Stimulated activated CD8-positive, alpha-beta memory T cell treated with anti-CD3 and anti-CD28 coated beads, Interleukin-4, amount 100 ng/mL, for 48 hours (primary cell): ENCODE data around the gene CHURC1.
"Not testable (repeated sequence)": the region's sequence is repeated elsewhere in the genome, so short reads cannot be mapped to it uniquely, and the experiment has no call there.

Experiments used
- DNase-seq: peaks from one replicate; pipeline ENCODE4 v3.0.0-alpha.2; 2020

CHURC1 gene

DNA sequence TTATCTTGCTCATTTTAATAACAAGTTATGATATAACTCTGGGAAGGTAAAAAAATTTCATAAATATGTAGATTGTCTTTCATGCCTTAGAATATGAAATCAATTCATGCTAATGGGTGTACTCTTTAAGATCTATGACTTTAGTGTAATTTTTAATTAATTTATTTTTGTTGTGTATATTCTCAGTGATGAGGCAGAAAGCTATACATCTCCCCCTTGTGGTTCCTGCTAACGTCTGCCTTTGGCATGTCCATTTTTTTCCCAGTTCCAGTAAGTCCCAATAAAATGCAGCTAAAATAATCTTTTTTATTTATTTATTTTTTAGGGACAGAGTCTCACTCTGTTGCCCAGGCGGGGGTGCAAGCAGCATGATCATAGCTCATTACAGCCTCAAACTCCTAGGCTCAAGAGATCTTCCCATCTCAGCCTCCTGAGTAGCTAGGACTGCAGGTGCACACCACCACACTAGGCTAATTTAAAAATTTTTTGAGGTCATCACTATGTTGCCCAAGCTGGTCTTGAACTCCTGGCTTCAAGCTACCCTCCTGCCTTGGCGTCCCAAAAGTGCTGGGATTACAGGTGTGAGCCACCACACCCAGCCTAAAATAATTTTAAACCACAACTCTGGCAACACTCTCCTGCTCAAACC is 3.3 kb upstream of the CHURC1 start:
- DNase-seq, result no peak

DNA sequence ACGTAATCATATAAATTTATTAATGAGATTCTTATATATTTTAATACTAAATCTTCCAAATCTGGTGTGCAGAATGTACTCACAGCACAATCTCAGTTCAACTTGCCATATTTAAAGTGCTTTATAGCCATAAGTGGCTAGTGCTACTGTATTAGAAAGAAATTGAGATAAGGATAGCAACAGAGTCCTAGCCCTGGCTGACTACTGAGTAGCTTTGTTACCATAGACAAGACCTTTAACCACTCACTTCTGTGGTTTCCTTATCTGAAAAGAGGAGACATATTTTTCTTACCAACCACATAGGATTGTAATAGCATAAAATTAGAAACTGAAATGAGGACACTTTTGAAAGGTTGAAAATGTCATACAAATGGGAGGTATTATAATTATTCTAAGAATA is 2.0 kb upstream of the CHURC1 start:
- no peak for DNase-seq

DNA sequence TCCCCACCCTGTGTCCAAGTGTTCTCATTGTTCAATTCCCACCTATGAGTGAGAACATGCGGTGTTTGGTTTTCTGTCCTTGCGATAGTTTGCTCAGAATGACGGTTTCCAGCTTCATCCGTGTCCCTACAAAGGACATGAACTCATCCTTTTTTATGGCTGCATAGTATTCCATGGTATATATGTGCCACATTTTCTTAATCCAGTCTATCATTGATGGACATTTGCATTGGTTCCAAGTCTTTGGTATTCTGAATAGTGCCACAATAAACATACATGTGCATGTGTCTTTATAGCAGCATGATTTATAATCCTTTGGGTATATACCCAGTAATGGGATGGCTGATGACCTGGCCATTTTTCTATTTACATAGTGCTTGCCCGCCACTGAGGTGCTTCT is 778 bp upstream of the CHURC1 start:
- DNase-seq, result not testable (repeated sequence)

DNA sequence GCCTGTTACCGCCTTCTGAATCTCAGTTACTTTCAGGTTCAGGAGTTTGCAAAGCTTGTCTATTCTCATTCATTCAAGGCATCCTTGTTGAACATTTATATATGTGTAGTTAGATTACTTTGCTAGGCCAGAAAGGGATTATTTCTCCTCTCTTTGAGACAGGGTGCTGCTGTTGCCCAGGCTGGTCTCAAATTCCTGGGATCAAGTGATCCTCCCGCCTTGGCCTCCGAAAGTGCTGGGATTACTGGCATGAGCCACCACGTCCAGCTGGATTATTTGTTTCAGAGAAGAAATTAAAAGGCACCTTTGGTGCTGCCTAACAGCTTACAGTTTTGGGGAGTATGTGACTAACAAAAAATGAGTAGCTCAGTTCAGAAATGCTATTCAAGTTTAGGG is 772 bp downstream of the CHURC1 start:
- DNase-seq, result no peak

GRCh38 chr14:64915797-64916196 is 1.5 kb downstream of the CHURC1 start:
- no peak for DNase-seq

DNA sequence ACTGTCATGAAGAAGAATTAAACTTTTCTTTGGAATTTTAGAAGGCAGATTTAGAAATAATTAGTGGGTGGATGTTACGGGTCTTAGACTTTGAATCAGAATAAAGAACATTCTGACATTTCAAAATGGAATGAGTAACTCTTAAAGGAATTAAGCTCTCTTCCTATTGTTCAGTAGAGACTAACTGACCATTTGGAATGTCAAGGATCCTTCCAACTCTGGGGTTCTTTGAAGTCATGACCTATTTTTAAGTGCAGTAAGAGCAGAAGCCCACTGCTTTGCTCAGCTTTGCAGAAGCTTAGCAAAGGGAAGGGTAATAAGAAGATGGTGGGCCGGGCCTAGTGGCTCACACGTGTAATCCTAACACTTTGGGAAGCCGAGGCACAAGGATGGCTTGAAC is 4.0 kb downstream of the CHURC1 start:
- no peak for DNase-seq

- no peak for DNase-seq
Observed at GRCh38 chr14:64919215-64919614, 5.0 kb downstream of the CHURC1 start.

DNA sequence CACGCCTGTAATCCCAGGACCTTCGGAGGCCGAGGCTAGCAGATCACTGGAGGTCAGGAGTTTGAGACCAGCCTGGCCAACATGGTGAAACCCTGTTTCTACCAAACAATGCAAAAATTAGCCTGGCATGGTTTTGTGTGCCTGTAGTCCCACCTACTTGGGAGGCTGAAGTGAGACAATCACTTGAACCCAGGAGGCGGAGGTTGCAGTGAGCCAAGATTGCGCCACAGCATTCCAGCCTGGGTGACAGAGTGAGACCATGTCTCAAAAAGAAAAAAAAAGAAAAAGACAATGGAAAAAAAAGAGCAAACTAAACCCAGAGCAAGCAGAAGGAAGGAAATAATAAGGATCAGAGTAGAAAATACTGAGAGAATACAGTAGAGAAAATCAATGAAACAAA is 5.4 kb downstream of the CHURC1 start:
- DNase-seq, result no peak

GRCh38 chr14:64920465-64920864 is 6.2 kb downstream of the CHURC1 start:
- no peak for DNase-seq

- DNase-seq, result no peak
Observed at GRCh38 chr14:64923015-64923414, 8.8 kb downstream of the CHURC1 start.

- DNase-seq, result no peak
Observed at GRCh38 chr14:64926398-64926995, 12.2 kb downstream of the CHURC1 start.

DNA sequence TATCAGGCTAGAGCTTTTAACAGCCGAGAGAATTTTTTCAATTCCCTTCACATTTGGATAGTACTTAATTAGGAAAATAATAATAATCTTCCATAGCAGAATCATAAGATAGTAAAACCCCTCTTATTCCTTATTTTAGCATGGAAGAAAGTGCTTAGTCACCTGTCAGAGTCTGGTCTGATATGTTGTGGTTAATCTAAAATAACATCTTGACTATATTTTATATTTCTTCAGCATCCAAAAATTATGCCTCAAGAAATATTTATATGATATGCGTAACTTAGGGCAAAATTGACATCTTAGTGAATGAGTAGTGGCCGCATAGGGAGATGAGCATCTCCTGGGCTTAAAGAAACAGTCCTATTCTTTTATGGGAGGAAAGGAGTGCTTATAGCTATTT is 12.8 kb downstream of the CHURC1 start:
- DNase-seq, result no peak

DNA sequence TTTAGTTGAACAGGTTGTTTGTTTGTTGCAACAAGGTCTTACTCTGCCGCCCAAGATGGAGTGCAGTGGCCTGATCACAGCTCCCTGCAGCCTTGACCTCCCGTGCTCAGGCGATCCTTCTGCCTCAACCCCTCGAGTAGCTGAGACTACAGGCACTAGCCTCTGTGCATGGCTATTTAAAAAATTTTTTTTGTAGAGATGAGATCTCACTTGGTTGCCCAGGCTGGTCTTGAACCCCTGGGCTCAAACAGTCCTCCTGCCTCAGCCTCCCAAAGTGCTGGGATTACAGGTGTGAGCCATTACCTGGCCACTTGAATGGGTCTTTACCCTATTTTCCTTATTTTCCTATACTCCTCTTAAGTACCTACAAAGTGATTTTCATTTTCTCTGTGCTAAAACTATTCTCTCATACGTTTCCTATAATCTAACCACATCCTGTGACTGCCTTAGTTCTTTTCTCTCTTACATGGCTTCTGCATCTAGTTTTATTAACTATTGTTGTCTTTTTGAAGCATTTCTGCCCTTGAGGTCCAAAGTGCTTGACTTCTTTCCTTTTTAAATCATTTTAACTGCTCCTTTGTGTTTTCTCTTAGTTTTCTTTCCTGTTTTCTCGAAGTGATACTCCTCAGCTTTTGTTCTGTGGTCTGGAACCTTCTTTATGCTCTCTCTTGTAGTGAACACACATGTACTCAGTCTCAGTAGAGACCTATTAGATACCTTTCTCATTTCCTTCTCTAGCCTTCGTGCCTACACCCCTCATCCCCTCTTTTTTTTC is 14.2 kb downstream of the CHURC1 start:
- DNase-seq, result no peak

DNA sequence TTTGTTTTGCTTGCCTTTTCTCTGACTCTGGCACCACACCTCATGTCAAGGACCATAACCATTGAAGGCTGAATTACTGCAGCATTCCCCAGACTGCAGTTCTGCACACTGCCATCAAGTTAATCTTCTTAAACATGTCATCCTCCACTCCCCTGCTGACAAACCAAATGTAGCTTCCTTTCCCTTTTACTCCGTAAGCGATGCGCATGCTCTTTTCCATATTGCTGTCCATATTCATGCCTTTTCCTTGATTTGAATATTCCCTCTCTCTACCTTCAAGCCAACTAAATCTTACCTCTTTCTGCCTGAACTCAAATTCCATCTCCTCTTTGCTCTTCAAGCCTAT is 14.7 kb downstream of the CHURC1 start:
- no peak for DNase-seq

DNA sequence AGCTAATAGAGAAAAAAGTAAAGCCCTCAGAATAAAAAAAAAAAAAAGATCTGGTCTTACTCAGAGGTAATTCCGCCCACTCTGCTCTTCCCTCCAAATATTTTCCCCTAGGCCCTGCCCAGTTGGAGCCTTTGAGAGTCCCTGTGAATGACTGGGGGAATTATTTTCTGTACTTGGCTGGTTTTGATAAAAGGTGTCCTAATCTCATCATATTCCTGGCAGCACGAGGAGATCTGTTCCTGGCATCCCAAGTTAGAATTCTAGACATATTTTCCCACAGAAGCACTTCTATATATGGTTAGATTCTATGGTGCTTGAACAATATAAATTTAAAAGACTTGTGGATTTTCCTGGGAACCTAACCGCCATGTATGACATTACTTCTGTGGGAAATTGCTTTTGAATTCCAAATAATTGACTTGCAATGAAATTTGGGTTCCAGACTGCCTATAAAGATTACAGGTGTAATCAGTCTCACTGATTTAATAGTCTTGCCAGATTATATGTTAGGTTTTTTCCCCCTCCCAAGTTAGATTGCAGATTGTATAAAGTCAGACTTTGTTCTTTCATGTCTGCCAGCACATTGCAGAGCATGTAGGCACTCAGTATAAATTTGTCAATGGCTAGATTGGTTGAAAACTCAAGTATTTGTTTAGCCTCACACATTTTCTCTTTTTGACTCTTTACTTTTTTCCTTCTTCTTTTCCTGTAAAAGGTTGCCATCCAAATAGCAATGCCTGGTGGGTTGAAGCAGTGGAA is 16.0 kb downstream of the CHURC1 start:
- DNase-seq, result no peak

DNA sequence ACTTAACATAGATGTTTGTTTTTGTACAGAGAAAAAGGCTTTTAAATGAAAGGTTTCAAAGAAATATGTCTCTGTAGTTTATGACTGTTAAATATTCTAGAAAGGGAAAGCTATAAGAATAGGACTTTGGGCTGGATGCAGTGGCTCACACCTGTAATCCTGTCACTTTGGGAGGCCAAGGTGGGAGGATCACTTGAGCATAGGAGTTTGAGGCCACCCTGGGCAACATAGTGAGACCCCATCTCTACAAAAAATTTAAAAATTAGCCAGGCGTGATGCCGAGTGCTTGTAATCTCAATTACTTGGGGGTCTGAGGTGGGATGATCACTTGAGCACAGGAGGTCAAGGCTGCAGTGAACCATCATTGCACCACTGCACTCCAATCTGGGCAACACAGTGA is 16.9 kb downstream of the CHURC1 start:
- DNase-seq, result no peak

DNA sequence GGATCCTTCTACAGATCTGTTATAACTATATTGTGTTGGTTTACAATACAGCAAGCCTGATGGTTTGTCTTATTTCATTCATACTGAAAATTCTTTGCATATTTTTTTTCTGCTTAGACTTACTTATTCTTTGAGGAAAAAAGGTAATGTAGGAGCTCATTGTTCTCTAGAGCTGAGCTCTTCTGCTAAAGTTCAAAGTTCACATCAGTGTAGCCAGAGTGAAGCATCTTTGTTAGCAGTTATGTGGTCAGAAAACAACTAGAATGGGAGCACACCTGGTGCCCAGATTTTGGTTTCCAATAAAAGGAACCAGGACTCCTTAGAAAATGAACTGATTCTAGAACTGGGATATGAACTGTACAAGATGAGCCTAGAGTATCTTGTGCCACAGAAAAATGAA is 18.0 kb downstream of the CHURC1 start:
- no peak for DNase-seq

GRCh38 chr14:64934338-64934929 is 20.2 kb downstream of the CHURC1 start:
- DNase-seq, result no peak

DNA sequence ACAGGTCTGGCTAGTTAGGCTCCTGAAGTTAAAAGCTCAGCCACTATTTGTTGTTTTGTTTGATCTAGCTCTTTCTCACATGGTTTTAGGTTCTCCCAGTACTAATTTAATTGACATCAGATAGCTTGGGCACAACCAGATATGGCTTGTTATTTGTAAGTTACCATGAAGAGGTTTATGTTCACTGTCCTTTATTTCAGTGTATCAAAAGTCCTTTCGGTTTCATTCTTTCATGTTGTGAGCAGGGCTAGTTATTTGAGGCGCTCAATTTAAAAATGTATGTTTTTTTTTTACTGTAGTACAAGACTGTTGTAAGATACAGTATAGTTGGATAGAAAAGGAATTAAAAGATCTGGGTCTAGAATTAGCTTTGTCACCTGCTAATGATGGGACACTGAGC is 21.3 kb downstream of the CHURC1 start:
- DNase-seq, result no peak

DNA sequence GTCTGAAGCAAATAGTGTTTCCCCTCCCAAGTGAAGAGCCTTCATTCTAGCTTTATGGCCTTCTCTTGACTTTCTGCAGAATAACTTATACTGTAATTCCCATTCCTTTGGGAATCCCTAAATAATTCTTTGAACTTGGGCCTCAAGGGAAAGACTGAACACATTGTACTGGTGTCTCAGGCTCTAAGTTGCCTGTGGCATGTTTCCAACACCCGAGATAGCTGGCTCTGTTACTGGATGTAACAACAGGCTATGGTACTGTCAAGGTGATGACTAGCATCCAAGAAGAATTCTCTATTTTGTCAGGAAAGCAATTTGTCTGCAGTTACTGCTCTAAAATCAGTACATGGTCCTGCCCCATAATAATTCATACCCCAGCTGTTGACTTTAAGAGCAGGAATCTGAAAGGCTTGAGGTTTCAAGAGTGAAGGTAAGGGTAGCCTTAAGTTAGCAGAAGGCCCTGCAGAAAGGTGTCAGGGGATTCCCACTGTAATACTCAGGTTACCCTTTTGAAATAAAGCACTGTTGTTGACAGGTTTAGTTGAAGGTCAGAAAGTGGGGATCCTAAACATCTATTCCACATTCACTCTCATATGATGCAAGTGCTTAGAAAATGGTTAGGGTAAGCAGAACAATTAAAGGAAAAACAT is 23.0 kb downstream of the CHURC1 start:
- no peak for DNase-seq

DNA sequence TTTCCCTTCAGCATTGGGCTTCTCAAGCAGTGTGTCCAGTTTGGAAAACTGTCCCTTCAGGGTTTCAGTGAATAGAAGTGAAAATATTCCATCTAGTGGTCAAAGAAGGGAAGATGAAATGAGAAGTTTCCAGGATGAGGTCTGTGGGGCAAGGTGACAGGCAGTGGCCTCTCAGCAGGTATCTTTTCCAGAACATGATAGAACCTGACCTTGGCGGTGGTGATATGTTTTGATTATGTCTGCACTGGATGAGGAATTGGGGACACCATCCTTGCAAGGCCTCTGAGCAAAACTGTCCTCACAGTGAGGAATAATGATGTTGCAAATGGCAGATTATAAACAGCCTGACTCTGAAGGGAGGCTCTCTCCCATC is 23.6 kb downstream of the CHURC1 start:
- DNase-seq, result no peak

- no peak for DNase-seq
Observed at GRCh38 chr14:64938972-64939816, 24.9 kb downstream of the CHURC1 start.
